ENCODE data around the gene TALDO1.

- TF ChIP-seq POLR2A (IDR thresholded peaks at IDR 0.05) (no peak), CTCF (IDR thresholded peaks at IDR 0.05) (no peak)
Observed at GRCh38 chr11:802018-802617, 54.9 kb downstream of the TALDO1 start.
